HG03457 (cell line): ENCODE data around the gene PGAP3.

Source experiments
- ATAC-seq: cut with Tn5 transposase; IDR thresholded peaks from one replicate; pipeline ENCODE4 v1.9.1; 2021; ENCODE audit warnings: moderate number of reproducible peaks; ENCODE audit not compliant: unreplicated experiment

Gene PGAP3

GRCh38 chr17:39640591-39641031 lies 47.2 kb downstream of the PGAP3 start:
- no peak for ATAC-seq

- ATAC-seq: no peak
Measured at GRCh38 chr17:39639566-39640458, 48.0 kb downstream of the PGAP3 start.

GRCh38 chr17:39639043-39639442 lies 48.8 kb downstream of the PGAP3 start:
- ATAC-seq: no peak

DNA sequence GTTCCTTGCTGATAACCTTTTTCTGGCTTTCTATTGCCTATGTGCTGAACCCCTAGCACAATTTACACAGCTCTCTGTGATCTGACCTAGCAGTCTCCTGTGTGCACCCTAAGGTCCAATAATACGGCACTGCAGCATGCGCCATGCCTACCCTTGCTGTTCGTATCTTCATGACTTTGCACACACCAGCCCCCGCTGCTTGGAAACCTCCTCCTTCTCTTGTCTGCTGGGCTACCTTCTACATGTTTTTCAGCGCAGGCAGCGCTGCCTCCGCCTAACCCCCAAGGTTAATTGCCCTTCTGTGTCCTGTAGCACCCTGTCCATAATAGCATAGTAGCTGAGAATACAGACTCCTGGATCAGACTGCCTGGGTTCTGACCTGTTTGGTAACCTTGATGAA lies 49.5 kb downstream of the PGAP3 start:
- no peak for ATAC-seq

GRCh38 chr17:39636927-39637736 lies 50.7 kb downstream of the PGAP3 start, which contains the start of gene STARD3:
Gene STARD3, plus strand, starts transcription at chr17:39637144. Its CDS starts 16,388 bp downstream, at chr17:39653532.
- no peak for ATAC-seq

DNA sequence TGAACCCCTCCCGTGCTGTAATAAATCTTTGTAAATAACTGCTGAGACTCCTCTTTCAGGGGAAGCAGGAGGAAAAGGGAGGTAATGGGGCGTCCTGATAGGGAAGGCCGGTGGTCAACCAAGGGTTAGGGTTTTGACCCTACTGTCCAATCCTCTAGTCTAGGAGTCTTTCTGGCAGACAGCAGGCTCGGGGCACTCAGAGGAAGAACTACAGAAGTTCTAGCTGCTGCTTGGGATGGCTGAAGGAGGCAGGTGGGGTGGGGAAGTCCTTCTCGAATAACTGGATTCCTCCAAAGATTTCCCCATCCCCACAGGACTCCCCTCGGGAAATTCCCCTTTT lies 51.3 kb downstream of the PGAP3 start:
- ATAC-seq: no peak

- no peak for ATAC-seq
Measured at GRCh38 chr17:39635614-39636176, 52.2 kb downstream of the PGAP3 start.

GRCh38 chr17:39634384-39634871 lies 53.4 kb downstream of the PGAP3 start:
- no peak for ATAC-seq

DNA sequence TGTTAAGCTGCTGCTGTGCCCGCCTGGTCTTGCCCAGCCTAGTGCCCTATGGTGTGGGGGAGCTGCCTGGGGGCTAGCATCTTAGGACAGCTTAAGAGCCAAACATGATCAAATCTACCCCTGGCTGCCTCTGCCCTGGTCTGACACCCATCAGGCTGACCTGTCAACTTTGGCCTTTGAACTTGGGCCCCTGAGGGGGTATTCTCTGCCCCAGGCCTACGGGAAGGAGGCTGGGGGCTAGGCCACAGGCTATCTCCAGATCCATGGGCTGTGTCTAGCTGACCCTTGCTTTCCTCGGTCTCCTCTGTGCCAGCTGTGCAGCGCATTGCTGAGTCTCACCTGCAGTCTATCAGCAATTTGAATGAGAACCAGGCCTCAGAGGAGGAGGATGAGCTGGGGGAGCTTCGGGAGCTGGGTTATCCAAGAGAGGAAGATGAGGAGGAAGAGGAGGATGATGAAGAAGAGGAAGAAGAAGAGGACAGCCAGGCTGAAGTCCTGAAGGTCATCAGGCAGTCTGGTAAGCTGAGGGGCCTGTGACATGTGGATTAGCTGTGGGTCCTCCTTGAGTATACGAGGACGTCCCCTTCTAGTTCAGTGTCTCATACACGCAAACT lies 54.2 kb downstream of the PGAP3 start:
- ATAC-seq: no peak

DNA sequence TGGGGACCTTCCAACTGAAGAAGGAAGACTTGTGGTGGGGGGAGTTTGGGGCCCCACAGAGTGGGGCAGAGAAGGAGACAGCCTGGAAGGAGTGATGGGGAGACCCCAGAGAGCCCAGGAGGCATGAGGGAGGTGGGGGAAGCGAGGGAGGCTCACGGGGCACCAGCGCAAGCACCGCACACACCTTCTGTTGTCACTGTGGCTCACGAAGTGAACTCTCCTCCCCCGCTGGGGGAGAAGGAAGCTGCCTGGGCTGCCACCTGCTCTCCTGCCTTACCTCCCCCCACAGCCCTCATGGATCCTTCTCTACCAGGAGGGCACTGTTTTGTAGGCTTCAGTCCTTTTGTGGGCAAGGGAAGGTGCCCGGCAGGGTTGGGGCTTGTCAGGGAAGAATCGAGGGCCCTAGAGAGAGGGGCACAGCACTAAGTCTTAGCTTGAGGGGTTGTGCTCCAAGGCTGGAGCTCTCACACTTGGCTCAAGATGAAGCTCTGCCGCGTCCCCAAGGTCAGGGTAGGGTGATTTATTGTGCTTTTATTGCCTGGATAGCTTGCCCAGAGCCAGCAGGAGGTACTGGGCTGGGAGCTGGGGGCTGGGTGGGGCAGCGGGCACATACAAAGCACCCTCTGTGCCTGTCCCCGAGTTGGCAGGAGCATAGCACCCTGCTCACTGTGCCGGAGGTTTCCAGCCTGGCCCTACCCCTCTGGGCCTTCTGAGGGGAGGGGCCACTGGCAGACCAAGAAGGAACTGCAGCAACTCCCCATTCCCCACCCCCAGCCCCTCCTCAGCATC lies 55.5 kb downstream of the PGAP3 start:
- ATAC-seq: no peak

DNA sequence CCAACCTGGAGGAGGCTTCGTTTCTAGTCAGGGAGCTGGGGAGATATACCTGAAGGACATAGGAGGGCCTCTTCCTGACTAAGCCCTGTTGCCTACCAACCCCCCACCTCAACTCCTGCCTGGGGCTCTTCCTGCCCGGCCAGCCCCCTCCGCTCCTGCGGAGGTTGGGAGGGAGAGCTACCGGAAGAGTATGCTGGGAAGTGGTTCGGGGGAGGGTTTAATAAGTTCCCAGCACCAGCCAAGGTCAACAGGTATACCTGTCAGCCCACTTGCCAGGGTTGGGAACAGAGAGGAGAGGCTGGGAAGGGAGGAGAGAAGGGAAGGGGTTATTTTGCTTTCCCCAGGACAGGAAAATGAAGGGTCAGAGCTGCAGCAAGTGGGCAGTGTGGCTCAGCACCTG lies 56.5 kb downstream of the PGAP3 start:
- ATAC-seq: no peak

DNA sequence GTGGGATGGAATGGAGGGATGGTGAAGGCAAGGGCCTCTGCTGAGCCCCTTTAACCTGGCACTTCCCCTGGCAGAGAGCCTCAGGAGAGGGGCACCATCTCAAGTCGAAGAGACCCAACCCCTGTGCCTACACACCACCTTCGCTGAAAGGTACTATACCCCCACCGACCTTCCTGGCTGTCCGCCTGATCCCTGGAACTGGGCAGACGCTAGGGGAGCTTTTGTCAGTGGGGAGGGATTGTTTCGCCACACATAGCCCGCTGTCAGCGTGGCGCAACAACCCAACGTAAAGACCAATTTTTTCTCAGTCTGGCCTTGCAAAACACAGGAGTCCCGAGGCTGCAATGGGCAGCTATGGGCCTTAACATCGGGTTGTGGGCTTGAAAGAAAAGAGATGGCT lies 58.0 kb downstream of the PGAP3 start:
- no peak for ATAC-seq

GRCh38 chr17:39629494-39629880 lies 58.4 kb downstream of the PGAP3 start:
- no peak for ATAC-seq

- no peak for ATAC-seq
Measured at GRCh38 chr17:39628655-39629493, 59.0 kb downstream of the PGAP3 start.

DNA sequence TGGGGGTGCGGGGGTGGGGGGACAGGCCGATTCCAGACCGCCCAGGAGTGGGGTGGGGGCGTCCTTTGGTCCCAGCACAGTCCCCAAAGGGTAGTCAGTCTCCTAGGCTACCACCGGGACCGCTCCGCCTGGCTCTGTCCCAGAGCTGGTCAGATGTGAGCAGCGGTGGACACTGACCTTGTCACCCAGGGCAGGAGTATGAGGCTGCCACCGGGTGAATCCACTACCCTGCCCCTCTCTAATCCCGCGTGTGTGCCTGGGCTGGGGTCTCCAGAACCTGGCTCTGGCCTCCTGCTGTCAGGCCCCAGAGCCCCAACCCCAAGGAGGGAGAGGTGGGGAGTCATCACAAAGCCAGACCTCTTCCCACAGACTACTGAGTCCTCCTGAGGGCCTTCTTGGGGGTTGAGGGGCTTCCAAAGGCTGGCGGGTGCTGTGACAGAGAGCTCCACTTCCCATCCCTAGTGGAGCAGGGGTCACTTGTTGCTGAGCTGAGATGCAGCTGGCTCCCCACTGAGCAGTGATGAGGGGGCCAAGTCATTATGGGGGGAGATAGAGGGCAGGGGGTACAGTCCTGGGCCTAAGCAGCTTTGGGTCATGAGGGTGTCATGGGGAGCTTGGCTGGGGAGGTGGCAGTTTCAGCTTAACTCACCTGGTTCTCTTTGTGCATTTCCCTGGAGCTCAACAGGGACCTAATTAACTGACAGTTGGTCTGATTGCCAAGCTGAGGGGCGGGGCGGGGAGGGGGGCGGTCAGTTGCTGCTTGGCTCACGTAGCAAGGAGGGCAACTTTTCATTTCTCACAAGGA lies 59.9 kb downstream of the PGAP3 start:
- no peak for ATAC-seq

- ATAC-seq: no peak
Measured at GRCh38 chr17:39627047-39627711, 60.7 kb downstream of the PGAP3 start.

DNA sequence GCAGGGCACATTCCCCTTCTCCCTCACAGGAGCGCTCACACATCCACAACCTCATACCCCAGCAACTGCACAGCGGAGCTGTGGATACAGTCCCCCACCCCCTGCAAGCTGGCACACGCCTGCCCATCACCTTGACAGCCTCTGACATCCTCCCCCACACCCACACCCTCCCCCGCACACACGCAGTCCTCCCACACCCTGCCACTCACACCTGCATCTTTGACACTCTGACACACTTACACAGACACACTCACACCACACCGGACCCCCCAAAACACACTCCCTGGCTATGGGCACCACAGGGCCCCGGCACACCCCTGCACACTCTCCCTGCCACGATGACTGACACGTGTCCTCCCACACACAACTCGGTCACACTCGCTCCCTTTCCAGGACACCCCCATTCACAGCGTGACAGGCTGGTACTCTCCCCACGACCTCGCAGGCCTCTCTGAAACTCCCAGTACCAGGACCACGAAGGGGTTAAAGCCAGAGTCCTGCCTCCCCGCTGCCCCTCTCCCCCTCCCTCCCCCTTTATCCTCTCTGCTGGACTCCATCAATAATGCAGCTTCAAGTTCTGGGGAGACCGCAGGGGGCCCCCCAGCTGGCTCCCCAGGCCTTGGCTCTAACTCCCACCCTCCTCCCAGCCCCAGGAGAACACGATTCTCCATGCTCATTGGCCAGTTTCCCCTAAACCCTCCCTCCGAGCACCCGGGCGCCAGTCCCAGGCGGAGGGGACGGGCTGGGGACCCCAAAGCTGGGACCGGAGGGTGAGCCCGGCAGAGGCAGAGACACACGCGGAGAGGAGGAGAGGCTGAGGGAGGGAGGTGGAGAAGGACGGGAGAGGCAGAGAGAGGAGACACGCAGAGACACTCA lies 61.4 kb downstream of the PGAP3 start, which contains the start of gene PPP1R1B:
Gene PPP1R1B (plus strand): TSS at position 782 of the 876 bp plus-strand sequence. CDS start 441 bp downstream, outside the sequence.
- no peak for ATAC-seq
